ENCODE results near the gene SLC20A1.

SLC20A1 gene

GRCh38 chr2:112623913-112624777 is 21.6 kb upstream of the SLC20A1 start:
- in situ Hi-C loops (cut with MboI; ENCODE audit: low sequenced_read_pairs), result no loop called here

GRCh38 chr2:112625474-112626114 is 20.1 kb upstream of the SLC20A1 start:
- in situ Hi-C loops (cut with MboI; ENCODE audit: low sequenced_read_pairs), result no loop called here

GRCh38 chr2:112626604-112627059 is 19.1 kb upstream of the SLC20A1 start:
- in situ Hi-C loops (cut with MboI; ENCODE audit: low sequenced_read_pairs), result no loop called here

- in situ Hi-C loops (cut with MboI; ENCODE audit: low sequenced_read_pairs), result no loop called here
These were observed 18.4 kb upstream of the SLC20A1 start for GRCh38 chr2:112627060-112628040.

- in situ Hi-C loops (cut with MboI; ENCODE audit: low sequenced_read_pairs), result no loop called here
These were observed 16.5 kb upstream of the SLC20A1 start for GRCh38 chr2:112629224-112629623.

- in situ Hi-C loops (cut with MboI; ENCODE audit: low sequenced_read_pairs), result no loop called here
These were observed 15.9 kb upstream of the SLC20A1 start for GRCh38 chr2:112629823-112630222.

GRCh38 chr2:112630268-112630667 is 15.5 kb upstream of the SLC20A1 start:
- in situ Hi-C loops (cut with MboI; ENCODE audit: low sequenced_read_pairs), result no loop called here

- in situ Hi-C loops (cut with MboI; ENCODE audit: low sequenced_read_pairs), result no loop called here
These were observed 12.0 kb upstream of the SLC20A1 start for GRCh38 chr2:112633708-112634107.

- in situ Hi-C loops (cut with MboI; ENCODE audit: low sequenced_read_pairs), result no loop called here
These were observed 11.4 kb upstream of the SLC20A1 start for GRCh38 chr2:112634153-112634873.

- in situ Hi-C loops (cut with MboI; ENCODE audit: low sequenced_read_pairs), result no loop called here
These were observed 10.9 kb upstream of the SLC20A1 start for GRCh38 chr2:112634874-112635157.

- in situ Hi-C loops (cut with MboI; ENCODE audit: low sequenced_read_pairs), result no loop called here
These were observed 9.0 kb upstream of the SLC20A1 start for GRCh38 chr2:112636605-112637288.

GRCh38 chr2:112637289-112637660 is 8.5 kb upstream of the SLC20A1 start:
- in situ Hi-C loops (cut with MboI; ENCODE audit: low sequenced_read_pairs), result no loop called here

- in situ Hi-C loops (cut with MboI; ENCODE audit: low sequenced_read_pairs), result no loop called here
These were observed 5.8 kb upstream of the SLC20A1 start for GRCh38 chr2:112639936-112640335.

GRCh38 chr2:112640467-112640799 is 5.3 kb upstream of the SLC20A1 start:
- in situ Hi-C loops (cut with MboI; ENCODE audit: low sequenced_read_pairs), result no loop called here

- in situ Hi-C loops (cut with MboI; ENCODE audit: low sequenced_read_pairs), result no loop called here
These were observed 4.7 kb upstream of the SLC20A1 start for GRCh38 chr2:112640800-112641675.

- in situ Hi-C loops (cut with MboI; ENCODE audit: low sequenced_read_pairs), result no loop called here
These were observed 4.0 kb upstream of the SLC20A1 start for GRCh38 chr2:112641701-112642100.

- in situ Hi-C loops (cut with MboI; ENCODE audit: low sequenced_read_pairs), result no loop called here
These were observed 3.2 kb upstream of the SLC20A1 start for GRCh38 chr2:112642561-112642960.

- in situ Hi-C loops (cut with MboI; ENCODE audit: low sequenced_read_pairs), result no loop called here
These were observed 2.8 kb upstream of the SLC20A1 start for GRCh38 chr2:112642966-112643365.

GRCh38 chr2:112643488-112643887 is 2.3 kb upstream of the SLC20A1 start:
- in situ Hi-C loops (cut with MboI; ENCODE audit: low sequenced_read_pairs), result no loop called here
